HG02884 (cell line): ENCODE results near the gene LNPEP.
"Not testable (repeated sequence)": the region's sequence is repeated elsewhere in the genome, so short reads cannot be mapped to it uniquely, and the experiment has no call there.

Experiments used
- ATAC-seq: cut with Tn5 transposase; IDR thresholded peaks from one replicate; pipeline ENCODE4 v1.9.1; 2021; ENCODE audit warnings: mild to moderate bottlenecking, moderate library complexity; ENCODE audit not compliant: unreplicated experiment

Gene LNPEP

DNA sequence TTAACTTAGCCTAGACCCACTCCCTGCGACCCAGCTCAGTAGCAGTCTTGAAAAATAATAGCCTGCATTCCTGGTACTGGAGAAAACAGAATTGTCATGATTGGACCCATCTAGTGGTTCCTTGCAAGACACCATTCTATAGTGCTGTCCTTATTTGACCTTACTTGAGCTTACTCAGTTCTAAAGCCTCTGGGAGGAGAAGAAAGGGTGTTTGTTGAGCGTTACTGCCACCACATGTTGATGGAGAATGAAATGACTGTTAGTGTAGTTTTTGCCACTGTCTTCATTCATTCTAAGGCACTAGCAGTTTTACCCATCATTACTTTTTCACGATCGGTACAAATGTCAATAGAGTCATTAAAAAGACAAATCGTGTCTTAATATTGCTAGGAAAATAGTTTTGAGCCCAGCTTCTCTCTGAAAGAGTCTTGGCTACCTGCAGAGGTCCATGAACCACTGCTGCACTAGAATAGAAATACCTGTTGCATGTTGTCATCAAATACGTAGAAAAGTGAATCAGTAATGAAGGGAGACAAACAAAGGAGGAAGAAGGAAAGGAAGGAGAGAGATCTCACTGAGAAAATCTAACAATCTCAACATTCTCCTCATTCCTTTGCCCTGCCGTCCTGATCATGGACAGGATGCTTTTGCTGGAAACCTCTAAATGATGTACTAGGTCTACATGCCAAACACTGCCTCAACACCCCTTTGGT is 110.5 kb downstream of the LNPEP start:
- no peak for ATAC-seq

DNA sequence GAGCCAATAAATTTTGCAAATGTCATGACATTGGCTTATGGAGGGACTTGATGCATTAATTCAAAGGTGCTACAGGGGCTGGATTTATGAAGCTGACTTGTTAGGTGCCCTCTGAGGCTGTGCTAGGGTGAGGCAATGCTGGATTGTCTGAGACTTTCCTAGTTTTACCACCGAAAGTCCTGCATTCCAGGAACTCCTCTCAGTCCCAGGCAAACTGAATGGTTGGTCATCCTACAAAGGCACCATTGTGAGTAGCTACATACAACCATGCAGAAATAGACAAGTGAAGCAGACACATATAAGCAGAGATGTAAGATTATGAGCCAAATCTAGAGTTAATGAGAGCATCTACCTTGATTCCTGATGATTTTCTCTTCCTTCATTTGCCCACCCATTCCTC is 111.2 kb downstream of the LNPEP start:
- no peak for ATAC-seq

DNA sequence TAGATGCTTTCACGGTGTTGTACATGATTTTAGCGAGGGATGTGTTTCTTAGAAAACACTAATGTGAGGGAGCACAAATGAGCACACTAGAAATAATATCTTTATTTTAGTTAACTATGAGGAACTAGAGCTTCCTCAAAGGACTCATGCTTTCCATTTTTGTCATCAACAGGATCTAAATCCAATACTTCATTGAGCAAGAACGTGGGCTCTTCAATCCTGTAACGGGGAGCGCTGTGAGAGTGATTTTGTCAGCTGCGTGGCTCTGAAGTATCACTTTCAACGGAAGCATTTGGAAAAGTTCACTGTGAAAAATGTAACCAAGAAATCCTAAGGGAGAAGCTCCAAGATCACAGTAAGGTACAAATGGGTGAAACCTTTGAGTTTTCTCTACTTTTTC is 113.3 kb downstream of the LNPEP start:
- no peak for ATAC-seq

DNA sequence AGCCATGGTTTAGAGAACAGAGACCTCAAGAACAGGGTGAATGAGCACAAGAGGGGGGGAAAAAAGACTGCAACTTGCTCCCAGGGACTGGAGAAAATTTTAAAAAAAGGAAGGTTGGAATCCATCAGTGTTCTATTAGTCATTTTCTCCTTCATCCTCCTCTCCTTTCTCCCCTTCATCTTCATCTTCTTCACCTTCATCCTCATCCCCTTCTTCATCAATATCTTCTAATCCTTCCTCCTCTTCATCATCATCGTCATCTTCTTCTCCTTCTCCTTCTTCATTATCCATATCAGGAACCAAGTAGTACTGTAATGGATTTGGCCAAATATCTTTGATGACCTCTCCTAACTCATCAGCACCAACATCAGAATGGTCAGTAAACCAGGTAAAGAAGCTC is 120.4 kb downstream of the LNPEP start:
- ATAC-seq, result no peak

DNA sequence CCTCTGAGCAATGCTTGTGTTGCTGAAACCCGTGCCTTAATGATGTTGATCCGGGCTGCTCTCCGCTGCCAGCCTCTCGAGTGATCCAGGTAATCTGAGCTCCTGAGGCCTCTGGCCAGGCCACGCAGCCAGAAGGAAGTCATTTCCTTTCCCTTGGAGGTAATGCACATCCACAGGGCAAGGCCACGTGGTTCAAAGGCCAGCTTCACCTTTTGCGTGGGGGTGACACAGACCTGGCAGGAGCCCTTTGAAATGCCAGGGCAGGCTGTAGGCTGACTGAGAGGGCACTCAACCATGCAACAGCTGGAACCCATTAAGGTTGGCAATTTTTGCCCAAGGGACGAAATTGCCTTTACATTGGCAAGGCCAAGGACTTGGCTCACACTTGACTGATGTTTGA is 126.2 kb downstream of the LNPEP start:
- no peak for ATAC-seq

DNA sequence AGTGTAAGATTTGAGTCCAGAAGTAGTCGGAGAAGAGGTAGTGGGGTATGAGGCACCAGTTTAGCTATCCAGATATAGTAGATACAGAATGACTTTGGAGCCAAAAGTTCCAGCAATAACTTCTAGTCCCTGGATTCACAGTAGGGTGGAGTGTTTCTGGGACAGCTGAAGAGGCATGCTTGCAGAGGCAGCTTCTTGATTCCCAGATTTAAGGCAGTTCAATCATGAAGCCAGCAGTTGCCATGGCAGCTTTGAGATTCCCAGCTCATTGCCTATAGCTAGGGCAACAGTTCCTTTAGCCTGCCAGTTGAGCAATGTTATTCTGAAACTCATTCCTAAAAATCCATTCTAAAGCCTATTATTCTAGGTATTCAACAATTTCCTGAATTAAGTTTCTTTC is 127.4 kb downstream of the LNPEP start:
- ATAC-seq, result no peak

DNA sequence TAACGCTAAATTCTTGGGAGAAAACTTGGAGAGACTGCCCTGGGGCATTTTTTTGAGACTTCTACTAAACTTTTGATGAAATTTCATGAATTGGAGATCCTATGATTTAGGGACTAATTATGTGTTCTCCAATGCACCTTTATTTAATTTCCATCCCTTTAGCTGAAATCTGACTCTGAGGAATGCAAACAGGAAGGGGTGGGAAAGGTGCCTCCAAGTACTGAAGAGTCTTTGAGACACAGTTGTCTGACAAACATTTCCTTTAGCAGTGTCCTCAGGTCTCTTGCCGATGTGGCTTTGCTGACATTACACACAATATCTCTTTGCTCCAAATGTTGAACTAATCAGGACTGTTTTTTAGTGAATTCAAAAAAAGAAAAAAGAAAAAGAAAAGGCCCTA is 129.6 kb downstream of the LNPEP start:
- no peak for ATAC-seq

DNA sequence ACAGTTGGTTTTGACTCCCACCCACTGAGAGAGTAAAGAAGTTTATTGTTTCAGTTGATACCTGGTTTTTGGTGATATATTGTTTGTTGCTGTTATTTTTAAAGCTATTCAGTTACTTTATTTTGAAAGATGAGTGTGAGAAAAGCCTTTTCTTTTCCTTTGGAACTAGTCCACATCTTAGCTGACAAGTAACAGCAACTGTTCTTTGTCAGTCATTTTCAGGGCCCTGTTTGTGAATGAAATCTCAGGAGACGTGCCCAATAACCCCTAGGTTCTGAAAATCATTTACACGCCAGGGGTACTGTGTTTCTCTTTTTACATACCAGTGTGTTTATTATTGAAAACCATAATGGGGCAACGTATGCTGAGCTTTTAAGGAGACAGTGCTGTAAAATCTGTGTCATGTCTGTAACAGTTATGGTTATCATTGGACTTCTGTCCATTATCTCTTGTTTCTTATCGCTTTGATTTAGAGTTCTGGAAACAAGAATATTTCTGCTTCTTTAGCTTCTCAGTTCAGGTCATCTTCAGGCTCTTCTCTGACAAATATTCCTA is 131.5 kb downstream of the LNPEP start:
- ATAC-seq, result no peak

DNA sequence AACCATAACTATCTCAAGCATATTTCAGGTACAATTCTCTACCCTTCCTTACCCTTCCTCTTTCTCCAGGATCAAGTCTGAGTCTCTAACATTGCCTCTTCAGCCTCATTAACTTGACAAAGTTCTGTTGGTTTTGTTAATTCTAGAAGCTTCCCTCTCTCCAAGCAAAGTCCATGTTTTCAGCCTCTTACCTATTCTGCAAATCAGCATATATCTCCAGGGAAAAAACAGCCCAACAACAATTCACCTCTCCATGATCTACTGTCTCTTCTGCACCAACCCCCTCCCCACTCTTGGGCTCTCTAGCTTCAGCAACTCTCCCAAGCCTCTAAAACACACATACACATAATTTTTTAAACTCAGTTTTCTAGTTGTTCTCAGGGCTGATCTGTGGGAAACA is 134.4 kb downstream of the LNPEP start:
- no peak for ATAC-seq

DNA sequence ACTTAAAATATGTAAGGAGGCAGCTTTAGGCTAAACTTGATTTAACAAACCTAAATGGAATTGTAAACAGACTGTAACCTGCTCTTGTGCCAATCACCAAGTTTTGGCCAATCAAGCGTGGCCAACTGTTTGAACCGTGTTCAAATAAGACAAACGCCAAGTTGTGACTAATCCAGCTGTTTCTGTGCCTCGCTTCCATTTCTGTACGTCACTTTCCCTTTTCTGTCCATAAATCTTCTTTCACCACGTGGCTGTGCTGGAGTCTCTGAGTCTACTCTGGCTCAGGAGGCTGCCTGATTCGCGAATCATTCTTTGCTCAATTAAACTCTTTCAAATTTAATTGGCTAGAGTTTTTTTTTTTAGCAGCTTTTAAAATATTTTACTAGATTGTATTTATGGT is 135.2 kb downstream of the LNPEP start:
- ATAC-seq, result no peak

DNA sequence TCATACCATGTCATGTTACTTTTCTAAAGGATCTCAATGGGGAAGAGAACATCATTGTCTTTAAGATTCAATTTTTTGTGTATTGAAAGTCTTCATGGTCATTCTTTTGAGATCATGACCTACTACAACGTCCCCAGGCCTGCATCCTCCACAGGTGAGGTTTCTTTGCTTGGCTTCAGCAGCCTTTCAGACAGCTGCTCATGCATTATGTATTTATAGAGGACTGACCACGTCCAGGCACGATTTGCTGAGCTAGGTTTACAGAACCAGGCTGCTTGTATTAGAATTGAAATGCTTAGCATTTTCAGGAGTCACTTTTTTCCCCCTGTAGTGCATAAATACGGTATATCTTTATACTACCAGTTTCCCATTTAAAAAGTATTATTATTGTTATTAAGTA is 136.1 kb downstream of the LNPEP start:
- no peak for ATAC-seq

DNA sequence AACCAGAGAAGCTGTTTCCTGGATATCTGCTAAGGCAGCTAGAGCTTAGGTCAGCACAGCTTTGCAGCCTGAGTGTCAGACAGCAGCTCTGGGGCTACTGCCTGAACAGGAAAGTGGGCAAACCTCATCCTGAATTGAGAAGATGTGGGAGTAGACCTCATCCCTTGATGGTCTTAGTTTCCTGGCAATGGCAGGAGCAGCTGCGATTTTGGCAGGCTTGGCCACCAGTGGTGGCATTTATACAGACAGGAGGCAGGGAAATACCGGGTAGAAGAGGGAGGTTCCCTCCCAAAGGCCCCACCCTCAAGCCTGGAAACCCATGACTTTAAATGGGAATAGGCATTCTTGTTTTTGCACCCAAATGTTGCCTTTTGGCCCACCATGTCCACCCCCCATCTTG is 136.8 kb downstream of the LNPEP start:
- ATAC-seq, result no peak

DNA sequence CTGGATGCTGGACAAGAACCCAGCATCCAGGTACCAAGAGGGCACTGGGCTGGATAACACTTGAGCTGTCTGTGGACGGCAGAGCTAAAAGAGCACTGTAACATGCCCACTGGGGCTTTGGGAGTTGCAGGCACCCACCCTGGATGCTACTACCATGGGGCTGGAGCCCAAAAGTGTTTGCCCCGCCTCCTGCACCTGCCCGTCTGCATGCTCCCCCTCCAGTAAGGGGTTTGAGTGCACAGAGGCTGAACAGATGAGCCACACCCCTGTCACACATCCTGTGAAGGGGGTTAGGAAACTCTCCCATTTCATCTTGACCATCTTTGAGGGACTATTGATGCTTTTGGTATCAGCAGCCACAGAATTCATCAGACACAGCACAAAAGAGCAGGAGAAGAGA is 137.5 kb downstream of the LNPEP start:
- ATAC-seq, result no peak

DNA sequence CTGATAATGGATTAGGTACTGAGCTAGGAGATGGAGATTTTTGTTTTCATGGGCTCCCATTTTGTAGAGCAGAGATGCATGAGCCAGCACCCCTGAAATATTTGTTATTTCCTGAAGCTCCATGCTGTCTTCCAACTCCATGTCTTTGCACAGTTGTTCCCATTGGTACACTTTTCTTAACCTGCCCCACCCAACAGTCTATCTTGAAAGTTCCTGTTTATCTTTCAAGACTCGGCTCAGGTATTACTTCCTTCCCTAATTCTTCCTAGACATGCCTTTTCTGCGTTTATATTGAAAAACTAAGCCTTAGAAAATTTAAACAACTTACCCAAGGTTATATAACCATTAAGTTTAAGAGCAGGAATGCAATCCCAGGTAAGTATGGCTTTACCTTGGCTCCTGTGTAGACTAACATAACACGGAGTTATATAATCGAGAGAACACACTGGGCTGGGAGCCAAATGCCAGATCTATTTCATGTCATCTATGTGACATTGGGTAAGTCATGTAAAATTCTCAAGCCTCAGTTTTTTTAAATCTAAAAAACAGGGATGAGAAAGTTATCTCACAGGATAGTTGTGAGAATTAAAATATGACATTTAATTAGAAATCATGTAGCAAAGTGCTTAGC is 139.1 kb downstream of the LNPEP start:
- no peak for ATAC-seq

DNA sequence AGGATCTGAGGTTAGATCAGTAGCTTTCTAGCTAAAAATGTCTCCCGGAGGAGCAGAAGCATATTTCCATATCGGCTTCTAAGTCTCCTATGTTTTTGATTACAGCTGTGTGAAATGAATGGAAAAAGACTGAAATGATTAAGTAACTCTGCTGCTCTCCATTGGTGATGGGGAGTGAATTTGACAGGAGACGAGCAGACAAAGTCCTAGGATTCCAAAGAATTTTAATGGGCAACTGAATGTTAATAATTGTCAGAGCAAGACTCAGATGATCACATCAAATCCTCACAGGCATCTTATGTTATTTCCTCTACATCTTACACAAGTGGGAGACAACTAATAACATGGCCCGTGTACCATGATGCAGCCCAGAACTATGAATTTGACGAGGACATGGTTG is 139.8 kb downstream of the LNPEP start:
- no peak for ATAC-seq

DNA sequence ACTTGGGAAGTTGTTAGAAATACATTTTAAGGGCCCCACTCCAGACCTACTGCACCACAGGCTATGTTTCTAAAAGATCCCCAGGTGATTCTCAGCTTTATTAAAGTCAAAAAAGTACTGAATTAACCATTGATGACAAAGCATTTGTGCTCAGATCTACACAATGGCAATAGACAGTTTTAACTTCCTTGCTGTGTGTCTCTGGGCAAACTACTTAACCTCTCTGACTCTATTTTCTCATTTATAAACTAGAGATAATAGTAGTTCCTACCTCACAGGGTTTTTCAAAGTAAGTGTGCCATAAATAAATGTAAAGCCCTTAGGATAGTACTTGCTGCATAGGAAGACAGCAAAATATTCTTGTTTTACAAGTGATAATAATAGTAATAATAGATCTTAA is 140.2 kb downstream of the LNPEP start:
- ATAC-seq, result no peak

DNA sequence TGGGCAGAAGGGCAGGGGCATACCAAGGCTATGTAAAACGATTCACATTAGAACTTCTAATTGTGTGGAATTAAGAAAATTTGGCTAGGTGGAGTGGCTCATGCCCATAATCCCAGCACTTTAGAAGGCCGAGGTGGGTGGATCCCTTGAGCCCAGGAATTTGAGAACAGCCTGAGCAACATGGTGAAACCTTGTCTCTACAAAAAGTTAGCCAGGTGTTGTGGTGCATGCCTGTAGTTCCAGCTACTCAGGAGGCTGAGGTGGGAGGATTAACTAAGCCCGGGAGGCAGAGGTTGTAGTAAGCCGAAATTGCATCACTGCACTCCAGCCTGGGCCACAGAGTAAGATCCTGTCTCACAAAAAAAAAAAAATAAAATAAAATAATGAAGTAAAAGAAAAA is 141.4 kb downstream of the LNPEP start:
- no peak for ATAC-seq

DNA sequence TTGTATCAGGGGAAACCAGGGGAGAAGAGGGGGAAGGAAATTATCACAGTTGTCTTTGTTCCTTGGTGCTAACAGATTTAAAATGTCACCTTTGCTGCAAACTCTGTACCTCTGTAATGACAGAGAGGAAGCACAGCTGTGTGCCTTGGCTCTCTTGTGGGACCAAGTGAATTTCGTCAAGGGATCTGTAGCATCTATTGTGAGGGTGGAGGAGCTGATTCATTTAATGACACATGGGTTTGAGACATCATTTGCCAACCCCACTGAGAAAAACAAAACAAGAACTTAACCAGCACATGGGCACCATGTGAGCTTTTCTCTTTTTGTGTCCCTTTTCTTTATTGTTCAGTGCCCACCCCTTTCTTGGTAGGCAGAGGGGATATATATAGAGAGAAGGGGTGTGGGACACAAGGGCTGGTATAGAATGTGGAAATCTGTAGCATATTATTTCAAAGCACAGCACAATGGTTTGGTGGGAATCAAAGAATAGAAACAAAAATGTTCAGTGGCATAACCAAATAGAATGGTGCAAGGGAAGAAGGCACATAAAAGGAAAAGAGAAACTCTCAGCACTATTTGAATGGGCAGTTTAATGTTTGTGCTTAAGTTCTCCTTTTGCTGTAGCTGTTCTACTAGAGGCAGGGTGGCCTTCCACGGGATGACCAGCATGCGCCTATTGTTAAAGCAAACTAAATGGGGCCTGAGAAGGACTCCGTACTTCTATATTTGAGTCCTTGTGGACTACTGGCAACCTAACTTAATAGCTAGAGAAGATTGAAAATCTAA is 143.3 kb downstream of the LNPEP start:
- ATAC-seq, result no peak

DNA sequence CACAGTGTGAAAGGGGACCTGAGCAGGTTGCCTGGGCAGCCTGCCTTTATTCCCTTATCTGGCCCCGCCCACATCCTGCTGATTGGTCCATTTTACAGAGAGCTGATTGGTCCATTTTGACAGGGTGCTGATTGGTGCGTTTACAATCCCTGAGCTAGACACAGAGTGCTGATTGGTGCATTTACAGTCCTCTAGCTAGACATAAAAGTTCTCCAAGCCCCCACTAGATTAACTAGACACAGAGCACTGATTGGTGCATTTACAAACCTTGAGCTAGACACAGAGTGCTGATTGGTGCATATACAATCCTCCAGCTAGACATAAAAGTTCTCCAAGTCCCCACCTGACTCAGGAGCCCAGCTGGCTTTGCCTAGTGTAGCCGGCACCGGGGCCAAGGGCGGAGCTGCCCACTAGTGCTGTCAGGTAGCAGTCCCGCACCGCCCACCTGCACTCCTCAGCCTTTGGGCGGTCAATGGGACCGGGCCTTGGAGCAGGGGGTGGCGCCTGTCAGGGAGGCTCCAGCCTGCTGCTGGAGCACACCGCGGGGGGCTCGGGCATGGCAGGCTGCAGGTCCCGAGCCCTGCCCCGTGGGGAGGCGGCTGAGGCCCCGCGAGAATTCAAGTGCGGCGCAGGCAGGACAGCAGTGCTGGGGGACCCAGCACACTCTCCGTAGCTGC is 149.0 kb downstream of the LNPEP start:
- not testable (repeated sequence) for ATAC-seq

DNA sequence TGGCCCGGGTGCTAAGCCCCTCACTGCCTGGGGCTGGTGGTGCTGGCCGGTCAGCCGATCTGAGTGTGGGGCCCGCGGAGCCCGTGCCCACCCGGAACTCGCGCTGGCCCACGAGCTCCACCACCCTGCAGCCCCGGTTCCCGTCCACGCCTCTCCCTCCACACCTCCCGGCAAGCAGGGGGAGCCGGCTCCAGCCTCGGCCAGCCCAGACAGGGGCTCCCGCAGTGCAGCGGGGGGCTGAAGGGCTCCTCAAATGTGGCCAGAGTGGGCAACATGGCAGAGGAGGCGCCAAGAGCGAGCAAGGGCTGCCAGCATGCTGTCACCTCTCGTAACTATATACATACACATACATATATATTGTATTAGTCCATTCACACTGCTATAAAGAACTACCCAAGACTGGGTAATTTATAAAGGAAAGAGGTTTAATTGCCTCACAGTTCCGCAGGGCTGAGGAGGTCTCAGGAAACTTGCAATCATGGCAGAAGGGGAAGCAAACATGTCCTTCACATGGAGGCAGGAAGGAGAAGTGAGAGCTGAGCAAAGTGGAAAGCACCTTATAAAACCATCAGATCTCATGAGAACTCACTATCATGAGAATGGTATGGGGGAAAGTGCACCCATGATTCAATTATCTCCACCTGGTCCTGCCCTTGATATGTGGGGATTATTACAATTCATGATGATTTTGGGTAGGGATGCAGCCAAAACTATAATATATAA is 149.7 kb downstream of the LNPEP start:
- ATAC-seq, result no peak
